Endothelial cell of umbilical vein (primary cell): ENCODE results near the gene CAMP. TPM values are rescaled to one million over a fixed set of nuclear protein-coding genes. Genes with fewer than 3 reads are reported as not detected.

ENCODE experiments used
- BruUV-seq: library from RNA; stranded (reverse); fragments of 400-500 nt; replicated peaks from 2 replicates; lab custom pipeline; 2021; lab: Mats Ljungman, UMichigan
- CTCF ChIA-PET: fragments of 300-600, 350-600 bp; sonication (Branson Sonifier 250); formaldehyde crosslinking; loops from one replicate; lab custom pipeline; 2021; ENCODE audit warnings: antibody characterized with exemption, inconsistent platforms; lab: Charles Lee
- POLR2A ChIA-PET: fragments of 300-600, 350-600 bp; sonication (Branson Sonifier 250); formaldehyde crosslinking; loops from one replicate; lab custom pipeline; 2021; ENCODE audit warnings: antibody characterized with exemption, inconsistent platforms; lab: Charles Lee
- DNase-seq: peaks from one replicate; pipeline ENCODE4 v3.0.0-alpha.2; 2011; ENCODE audit warnings: low read depth, low spot score
- FAIRE-seq: peaks from 2 replicates; lab custom pipeline; 2011; peaks lifted over from hg19 to GRCh38; lab: Jason Lieb, UNC
- H2AFZ ChIP-seq: 2 replicates; pipeline ENCODE4 v1.6.0; 2012; ENCODE audit warnings: low read depth, low read length, control low read depth, inconsistent platforms
- H3K27ac ChIP-seq: 2 replicates; pipeline ENCODE4 v1.5.1; 2011; ENCODE audit warnings: low read depth, mild to moderate bottlenecking, control low read depth, low read length, moderate library complexity; ENCODE audit not compliant: insufficient read depth
- H3K27me3 ChIP-seq, 2 experiments: 2 replicates each; pipeline versions ENCODE4 v1.6.0 to v1.6.1; 2011; ENCODE audit warnings: low read length in 2 of 2, mixed read lengths in 1 of 2; ENCODE audit not compliant: control insufficient read depth in 2 of 2, insufficient read depth in 2 of 2
- H3K36me3 ChIP-seq, 2 experiments: 2 replicates in 1 of 2; 3 replicates in 1 of 2; pipeline ENCODE4 v1.5.1; 2011; ENCODE audit warnings: low read length in 2 of 2, mild to moderate bottlenecking in 1 of 2, moderate library complexity in 1 of 2; ENCODE audit not compliant: control insufficient read depth in 2 of 2, insufficient read depth in 2 of 2; ENCODE audit errors: extremely low read depth in 1 of 2
- H3K4me1 ChIP-seq: 3 replicates; pipeline ENCODE4 v1.5.1; 2011; ENCODE audit warnings: mild to moderate bottlenecking, low read length; ENCODE audit not compliant: control insufficient read depth, insufficient read depth; ENCODE audit errors: extremely low read depth
- H3K4me2 ChIP-seq: 2 replicates; pipeline ENCODE4 v1.6.1; 2011; ENCODE audit warnings: low read length, control low read depth, mixed read lengths; ENCODE audit not compliant: insufficient read depth
- H3K4me3 ChIP-seq, 3 experiments: fragments of 200-600 bp in 1 of 3; sonication (generic), shearing (Covaris generic) in 1 of 3; replicated peaks in 1 of 3; 2 replicates each; pipeline ENCODE4 v1.5.1; 2011 to 2016; ENCODE audit warnings: control low read depth in 3 of 3, low read length in 3 of 3, mild to moderate bottlenecking in 2 of 3, inconsistent platforms in 1 of 3, low read depth in 1 of 3, moderate library complexity in 1 of 3; ENCODE audit not compliant: insufficient read depth in 1 of 3
- H3K79me2 ChIP-seq: 2 replicates; pipeline ENCODE4 v1.6.0; 2012; ENCODE audit warnings: low read length, inconsistent platforms; ENCODE audit not compliant: control insufficient read depth, insufficient read depth
- H3K9ac ChIP-seq: replicated peaks from 2 replicates; pipeline ENCODE3; 2011; ENCODE audit warnings: low read length, control low read depth; ENCODE audit not compliant: insufficient read depth; ENCODE audit errors: extremely low read depth
- H3K9me1 ChIP-seq: replicated peaks from 3 replicates; pipeline ENCODE4 v1.6.0; 2011; ENCODE audit warnings: mild to moderate bottlenecking, low read length; ENCODE audit not compliant: control insufficient read depth, insufficient read depth; ENCODE audit errors: extremely low read depth
- H3K9me3 ChIP-seq: replicated peaks from 2 replicates; pipeline ENCODE4 v1.5.1; 2012; ENCODE audit warnings: low read length, inconsistent platforms; ENCODE audit not compliant: control insufficient read depth, insufficient read depth
- H4K20me1 ChIP-seq: replicated peaks from 2 replicates; pipeline ENCODE3; 2011; ENCODE audit warnings: mild to moderate bottlenecking, low read length; ENCODE audit not compliant: control insufficient read depth, insufficient read depth; ENCODE audit errors: extremely low read depth
- CTCF ChIP-seq, 2 donors: IDR thresholded peaks; 1 replicate in 1 of 2; 2 replicates in 1 of 2; pipeline ENCODE4 v1.5.1; 2011; ENCODE audit warnings: low read length in 2 of 2, mild to moderate bottlenecking in 2 of 2, moderate library complexity in 2 of 2, control low read depth in 1 of 2, inconsistent platforms in 1 of 2, low read depth in 1 of 2; ENCODE audit not compliant: insufficient read depth in 1 of 2; ENCODE audit errors: extremely low read depth in 1 of 2
- EZH2 ChIP-seq: IDR thresholded peaks from 2 replicates; pipeline ENCODE4 v1.6.1; 2012; ENCODE audit warnings: borderline replicate concordance, low read depth, mild to moderate bottlenecking, moderate library complexity, low read length, inconsistent platforms; ENCODE audit not compliant: severe bottlenecking
- FOS ChIP-seq: IDR thresholded peaks from 2 replicates; pipeline ENCODE4 v1.6.1; 2011; ENCODE audit warnings: mild to moderate bottlenecking, low read length, moderate library complexity, borderline replicate concordance; ENCODE audit not compliant: insufficient read depth
- GATA2 ChIP-seq: IDR thresholded peaks from 2 replicates; pipeline ENCODE4 v1.7.0; 2011; ENCODE audit warnings: low read depth, mild to moderate bottlenecking, moderate library complexity, mixed read lengths, low read length; ENCODE audit not compliant: insufficient read length, insufficient read depth
- JUN ChIP-seq: IDR thresholded peaks from 2 replicates; pipeline ENCODE4 v1.6.1; 2011; ENCODE audit warnings: borderline replicate concordance, low read depth; ENCODE audit not compliant: insufficient read length, insufficient read depth
- MAX ChIP-seq: IDR thresholded peaks from 2 replicates; pipeline ENCODE4 v1.6.1; 2011; ENCODE audit not compliant: insufficient read depth, insufficient read length
- MYC ChIP-seq: IDR thresholded peaks from one replicate; pipeline ENCODE4 v1.6.1; 2011; ENCODE audit warnings: mild to moderate bottlenecking, low read depth, low read length
- POLR2A ChIP-seq: IDR thresholded peaks from 2 replicates; pipeline ENCODE4 v1.6.1; 2012; ENCODE audit warnings: low read depth, mild to moderate bottlenecking, control low read depth, low read length
- POLR2AphosphoS5 ChIP-seq: IDR thresholded peaks from 2 replicates; pipeline ENCODE4 v1.6.1; 2012; ENCODE audit warnings: low read depth, mild to moderate bottlenecking, control low read depth, low read length, moderate library complexity; ENCODE audit not compliant: insufficient read depth
- dilution Hi-C: fragments of 300-500 bp; cut with MboI; formaldehyde crosslinking; loops from one replicate; pipeline ENCODE4 v1.15.0; 2019; ENCODE audit warnings: low sequenced_read_pairs; ENCODE audit not compliant: extremely low pct_ligation_motif_present
- intact Hi-C: fragments of 100-400 bp; cut with micrococcal nuclease; formaldehyde crosslinking; loops from one replicate; pipeline ENCODE4 v1.10.0; 2022
- polyA plus RNA-seq, 4 experiments: library from polyadenylated mRNA; depleted of rRNA in 3 of 4; stranded (reverse) in 3 of 4; unstranded in 1 of 4; fragments of >200 nt; gene quantifications; 2 replicates each; pipeline versions ENCODE4 v1.2.1 to v1.2.3, GENCODE V29; 2011 to 2012; ENCODE audit warnings: missing spikeins in 1 of 4
- total RNA-seq: library from RNA; stranded (reverse); gene quantifications from 2 replicates; pipeline ENCODE4 v1.2.3, GENCODE V29; 2021

CAMP gene
- total and polyA plus RNA-seq, 2 donors (not counting 3 experiments of a cell fraction or from before 2014, with no cell fraction given): not detected

GRCh38 chr3:48248095-48248850 is 25.0 kb downstream of the CAMP start:
- no peak for FAIRE-seq
- no TSS peak for BruUV-seq

More at GRCh38 chr3:48248095-48248850, 25.0 kb downstream of the CAMP start:
- Histone ChIP-seq H2AFZ (no peak overlapping the region), H3K9ac (peak overlapping the region; percentile 28), H3K9me1 (no peaks in the 10 kb centered on the region), H3K4me3 (peak overlapping the region in 1 of 3 experiments; percentile 5), H3K4me1 (peaks cover 22% of the 10 kb centered on the region), H3K9me3 (no peaks in the 10 kb centered on the region), H4K20me1 (no peaks in the 10 kb centered on the region), H3K79me2 (peaks cover 11% of the 10 kb centered on the region), H3K4me2 (peak overlapping the region; percentile 63), H3K27me3 (no peaks in the 10 kb centered on the region), H3K27ac (peak overlapping the region; percentile 92), H3K36me3 (no peaks in the 10 kb centered on the region)
- dilution Hi-C loops (no loop called here), intact Hi-C loops (no loop called here)
- peak; percentile 49 for DNase-seq
- ChIA-PET CTCF (interaction anchor here (0.8 to 3.5 kb wide), 11 partner anchors 8 to 188 kb away, joined by 3 to 59 read pairs (median 5); partner anchors contain the start of gene ZNF589), POLR2A (no interaction called here)
- TF ChIP-seq POLR2AphosphoS5 (no peak), FOS (peak; percentile 51), JUN (peak; percentile 24), MAX (no peak), POLR2A (no peak), EZH2 (no peak), CTCF (IDR thresholded peaks at IDR 0.05; ENCODE audit: extremely low read depth in 1 of 2, insufficient read depth in 1 of 2, low read depth in 1 of 2, low read length in 2 of 2) (no peak), GATA2 (no peak), MYC (no peak)
